IPS-NIHi7 (cell line): ENCODE measurements around the gene PLXNB1.

Experiments
- DNase-seq: peaks from one replicate; pipeline ENCODE4 v3.0.0; 2012; ENCODE audit warnings: mixed read lengths; ENCODE audit errors: extremely low spot score

PLXNB1 gene

DNA sequence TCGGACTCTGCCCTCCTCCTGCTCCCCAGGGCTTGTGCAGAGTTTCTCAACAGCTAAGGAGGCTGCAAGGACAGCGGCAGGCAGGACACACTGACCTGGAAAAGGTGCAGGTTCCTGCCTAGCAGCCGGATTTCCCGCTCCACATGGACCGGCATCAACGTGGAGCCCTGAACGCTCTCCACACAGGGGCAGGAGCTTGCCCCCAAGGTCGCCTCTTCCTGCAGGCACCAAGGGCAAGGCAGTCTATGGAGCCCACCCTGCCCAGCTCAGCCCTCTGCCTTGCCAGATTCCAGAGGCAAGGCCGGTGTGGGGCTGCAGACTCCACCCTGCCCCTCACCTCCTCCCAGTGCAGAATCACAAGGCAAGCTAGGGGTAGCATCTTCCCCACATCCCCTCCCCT is 10.7 kb downstream of the PLXNB1 start:
- no peak for DNase-seq

DNA sequence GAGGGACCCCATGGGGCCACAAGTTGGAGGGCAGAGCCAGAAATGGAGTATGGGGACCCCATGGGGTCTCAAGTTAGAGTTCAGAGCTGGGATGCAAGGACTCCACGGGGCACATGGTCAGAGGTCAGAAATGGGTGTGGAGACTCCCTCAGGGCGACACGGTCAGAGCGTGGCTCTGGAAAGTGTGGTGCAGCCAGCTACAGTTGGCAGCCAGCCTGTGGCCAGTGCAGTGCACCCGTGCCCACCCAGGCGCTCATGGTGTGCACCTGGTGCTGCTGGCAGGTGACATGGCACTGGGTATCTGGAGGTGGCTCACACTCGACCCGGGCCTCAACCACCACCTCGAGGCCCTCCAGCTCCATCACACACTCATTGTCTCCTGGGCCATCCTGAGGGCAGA is 11.2 kb downstream of the PLXNB1 start:
- no peak for DNase-seq

DNA sequence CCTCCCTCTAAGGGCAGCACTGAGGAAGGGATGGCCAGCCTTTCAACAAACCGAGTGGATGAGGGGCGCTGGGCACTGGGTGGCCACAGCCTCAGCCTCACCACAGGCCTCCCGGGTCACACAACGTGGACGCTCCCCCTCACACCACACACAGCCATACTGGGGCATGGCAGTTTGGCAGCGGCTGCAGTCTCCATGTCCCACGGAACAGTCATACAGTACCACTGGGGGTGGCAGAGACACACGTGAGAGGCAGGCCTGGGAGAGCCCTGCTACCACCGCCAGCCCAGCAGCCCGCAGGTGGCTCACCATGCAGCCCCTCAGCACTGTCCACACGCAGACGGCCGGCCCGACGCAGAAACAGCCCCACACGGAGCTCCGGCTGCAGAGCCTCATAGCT is 11.7 kb downstream of the PLXNB1 start:
- no peak for DNase-seq

DNA sequence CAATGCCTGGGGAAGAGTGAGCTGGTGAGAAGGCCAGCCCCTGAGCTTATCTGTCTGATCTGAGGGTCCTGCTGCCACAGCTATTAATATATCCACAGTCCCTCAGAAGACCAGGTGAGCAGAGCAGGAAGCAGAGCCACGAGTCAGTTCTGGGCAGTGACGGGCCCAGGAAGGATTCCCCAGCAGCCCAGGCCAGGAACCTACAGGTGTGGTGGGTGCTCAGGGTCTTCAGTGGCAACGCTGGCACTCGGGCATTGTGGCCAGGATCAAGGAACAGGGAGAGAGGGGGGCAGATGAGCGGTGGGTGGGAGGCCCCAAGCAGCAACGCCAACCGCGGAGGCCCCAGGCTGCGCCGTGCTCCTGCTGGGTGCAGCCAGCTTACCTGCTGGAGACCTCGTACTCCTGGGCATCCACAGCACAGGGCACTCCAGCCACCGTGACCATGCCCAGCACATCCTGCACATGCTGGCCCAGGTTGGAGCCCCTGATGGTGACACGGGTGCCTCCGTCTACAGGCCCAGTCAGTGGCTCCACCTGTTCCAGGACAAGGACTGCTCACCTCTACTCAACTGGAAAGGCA is 12.3 kb downstream of the PLXNB1 start:
- no peak for DNase-seq

DNA sequence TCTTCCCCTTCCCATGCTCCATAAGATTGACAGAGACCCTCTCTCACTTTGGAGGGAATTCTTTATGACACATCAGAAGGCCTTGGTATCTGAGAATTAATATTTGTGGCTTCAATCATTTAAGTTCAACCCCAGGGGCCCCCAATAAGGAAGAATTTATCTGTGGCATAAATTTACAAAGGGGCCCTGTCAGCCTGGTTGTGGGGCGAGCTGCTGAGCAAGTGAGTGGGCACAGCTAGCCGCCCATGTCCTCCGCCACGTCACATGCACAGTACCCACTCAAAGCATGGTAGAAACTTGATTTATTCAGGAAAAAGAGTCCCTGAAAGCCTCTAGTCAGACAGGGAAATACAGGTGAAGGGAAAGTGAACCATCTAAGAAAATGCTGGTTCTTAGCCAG is 13.3 kb downstream of the PLXNB1 start:
- no peak for DNase-seq

DNA sequence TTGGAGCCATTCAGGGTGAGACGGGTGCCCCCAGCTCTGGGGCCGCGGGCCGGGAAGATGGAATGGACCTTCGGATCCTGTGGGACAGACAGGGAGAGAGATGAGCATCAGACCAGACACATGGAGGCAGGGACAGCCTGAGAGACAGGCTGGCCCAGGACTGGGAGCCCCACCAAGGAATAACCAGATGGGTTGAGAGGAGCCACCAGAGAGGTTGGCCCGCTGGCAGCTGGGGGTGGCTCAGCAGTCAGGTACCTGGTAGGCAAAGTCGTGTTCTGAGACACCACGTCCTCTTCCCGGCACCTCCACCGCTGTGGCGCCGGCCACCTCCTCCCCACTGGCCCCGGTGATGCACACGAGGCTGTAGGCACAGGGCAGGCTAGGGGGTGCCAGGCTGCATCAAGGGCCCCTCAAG is 13.8 kb downstream of the PLXNB1 start:
- no peak for DNase-seq

DNA sequence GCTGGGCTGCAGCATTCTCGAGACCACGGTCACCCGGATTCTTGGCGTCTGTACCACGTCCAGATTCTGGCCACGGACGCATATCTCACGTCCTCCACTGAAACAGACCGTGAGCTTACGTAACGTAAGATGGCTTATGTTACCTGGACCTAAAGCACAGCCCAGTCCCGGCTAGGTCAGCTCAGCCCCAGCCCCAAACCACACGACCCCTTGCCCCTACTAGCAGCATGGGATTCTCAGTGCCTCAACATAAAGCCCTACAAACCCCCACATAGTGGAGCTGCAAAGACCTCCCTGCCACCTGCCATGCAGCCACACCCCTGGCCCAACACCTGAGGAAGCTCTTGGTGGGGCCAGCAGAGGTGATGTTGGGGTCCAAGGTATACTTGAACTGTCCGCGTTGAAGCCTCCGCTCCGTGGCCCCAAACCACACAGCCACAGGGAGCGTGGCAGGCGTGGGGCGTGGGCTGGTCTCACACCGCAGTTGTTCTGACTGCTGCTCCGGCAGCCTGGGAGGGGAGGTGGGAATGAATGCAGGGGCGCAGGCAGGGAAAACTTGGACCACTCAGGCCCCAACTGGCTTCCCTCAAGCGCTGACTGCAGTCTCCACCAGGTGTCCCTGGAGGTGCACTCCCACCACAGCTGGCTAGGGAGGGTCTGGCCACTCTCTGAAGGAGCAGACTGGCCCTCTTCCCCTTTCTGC is 14.5 kb downstream of the PLXNB1 start:
- DNase-seq = no peak

DNA sequence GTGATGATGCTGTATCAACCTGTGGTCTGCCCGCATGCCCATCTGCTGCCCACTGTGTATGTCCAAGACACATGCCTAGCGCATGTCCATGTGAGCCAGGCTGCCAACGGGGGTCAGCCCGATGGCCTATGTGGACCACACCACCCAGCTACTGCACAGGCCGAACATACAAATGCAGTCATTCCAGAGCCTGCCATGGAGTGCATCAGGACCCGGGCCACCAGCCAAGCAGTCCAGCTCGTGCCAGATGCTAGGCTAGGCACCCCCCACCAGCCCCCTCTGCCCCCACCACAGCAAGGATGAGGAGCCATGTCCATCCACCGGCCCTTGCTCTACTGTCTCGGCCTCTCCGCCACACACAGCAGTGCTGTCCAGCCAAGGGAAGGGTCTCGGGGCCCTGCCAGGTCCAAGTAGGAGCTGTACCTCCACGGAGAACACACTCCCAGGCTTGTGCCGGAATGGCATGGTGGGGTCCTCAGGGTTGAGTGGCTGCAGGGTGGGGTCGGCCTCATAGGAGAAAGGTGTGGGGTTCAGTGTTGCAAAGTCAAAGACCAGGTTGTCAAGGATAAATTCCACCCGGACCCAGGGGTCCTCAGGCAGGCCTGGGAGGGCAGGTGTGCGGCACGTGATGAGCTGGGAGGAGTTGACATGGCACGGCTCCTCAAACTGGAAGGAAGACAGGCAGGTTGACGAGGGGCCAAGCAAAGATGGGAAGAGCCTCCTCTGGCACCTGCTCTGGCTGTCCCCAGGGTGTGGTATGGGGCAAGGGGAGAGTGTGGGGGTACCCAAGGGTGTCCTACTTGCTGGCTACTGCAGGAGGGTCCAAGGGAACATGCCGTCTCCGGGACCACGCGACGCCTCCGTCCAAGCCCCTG is 15.3 kb downstream of the PLXNB1 start:
- no peak for DNase-seq

DNA sequence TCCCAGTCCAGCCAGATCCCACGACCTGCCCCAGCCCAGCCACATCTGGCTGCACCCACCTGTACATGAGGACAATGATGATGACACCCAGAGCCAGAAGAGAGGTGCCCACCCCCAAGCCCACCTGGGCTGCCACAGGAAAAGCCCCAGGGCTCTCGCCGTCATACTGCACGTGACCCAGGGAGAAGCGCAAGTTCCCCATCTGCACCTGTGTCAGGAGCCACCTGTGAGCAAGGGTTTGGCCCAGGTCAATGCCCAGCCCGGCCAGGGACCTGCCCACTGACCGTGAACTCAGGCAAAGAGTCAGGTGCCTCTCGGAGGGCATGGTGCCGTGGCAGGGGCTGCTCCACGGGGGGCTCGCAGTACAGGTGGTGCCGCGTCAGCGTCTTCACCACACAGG is 16.3 kb downstream of the PLXNB1 start:
- DNase-seq = no peak

DNA sequence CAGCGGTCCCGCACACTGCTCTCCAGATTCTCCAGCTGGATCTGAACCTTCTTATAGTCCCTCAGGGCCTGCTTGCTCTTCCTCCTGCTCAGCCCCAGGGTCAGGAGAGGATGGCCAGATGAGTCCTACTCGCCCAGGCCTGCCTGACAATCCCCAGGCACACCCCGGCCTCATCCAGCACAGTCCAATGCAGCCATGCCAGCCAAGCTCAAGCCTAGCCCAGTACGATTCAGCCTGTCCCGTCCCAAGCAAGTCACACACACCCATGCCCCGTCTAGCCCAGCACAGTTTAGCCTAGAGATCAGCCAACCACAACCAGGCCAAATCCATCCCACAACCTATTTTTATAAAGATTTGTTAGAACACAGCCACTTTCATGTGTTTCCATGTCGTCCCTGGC is 16.8 kb downstream of the PLXNB1 start:
- no peak for DNase-seq

DNA sequence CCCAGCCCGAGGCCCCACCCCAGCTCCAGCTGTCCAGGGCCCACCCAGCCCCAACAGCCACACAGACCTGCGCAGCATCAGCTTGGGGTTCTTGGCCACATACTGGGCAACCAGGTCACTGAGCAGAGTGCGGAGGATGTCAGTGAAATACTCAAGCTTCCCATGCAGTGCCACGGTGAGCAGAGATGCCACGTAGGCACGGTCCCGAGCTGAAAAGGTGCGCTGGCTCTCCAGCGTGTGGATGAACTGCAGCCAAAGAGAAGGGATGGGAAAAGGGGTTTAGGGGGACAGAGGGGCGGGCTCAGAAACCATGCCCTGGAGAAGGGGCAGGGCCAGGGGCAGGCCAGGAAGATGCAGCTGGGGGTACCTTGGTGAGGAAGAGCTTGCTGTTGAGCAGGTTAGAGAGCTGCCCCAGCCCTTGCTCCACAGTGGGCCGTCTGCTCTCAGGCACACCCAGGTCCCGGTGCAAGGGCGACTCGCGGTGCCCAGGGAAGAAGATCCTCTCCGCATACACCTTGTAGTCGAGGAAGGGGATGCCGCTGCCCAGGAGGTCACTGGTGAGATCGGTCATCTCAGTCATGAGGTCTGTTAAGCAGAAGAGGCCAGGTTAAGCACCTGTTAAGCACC is 17.4 kb downstream of the PLXNB1 start:
- DNase-seq = no peak

DNA sequence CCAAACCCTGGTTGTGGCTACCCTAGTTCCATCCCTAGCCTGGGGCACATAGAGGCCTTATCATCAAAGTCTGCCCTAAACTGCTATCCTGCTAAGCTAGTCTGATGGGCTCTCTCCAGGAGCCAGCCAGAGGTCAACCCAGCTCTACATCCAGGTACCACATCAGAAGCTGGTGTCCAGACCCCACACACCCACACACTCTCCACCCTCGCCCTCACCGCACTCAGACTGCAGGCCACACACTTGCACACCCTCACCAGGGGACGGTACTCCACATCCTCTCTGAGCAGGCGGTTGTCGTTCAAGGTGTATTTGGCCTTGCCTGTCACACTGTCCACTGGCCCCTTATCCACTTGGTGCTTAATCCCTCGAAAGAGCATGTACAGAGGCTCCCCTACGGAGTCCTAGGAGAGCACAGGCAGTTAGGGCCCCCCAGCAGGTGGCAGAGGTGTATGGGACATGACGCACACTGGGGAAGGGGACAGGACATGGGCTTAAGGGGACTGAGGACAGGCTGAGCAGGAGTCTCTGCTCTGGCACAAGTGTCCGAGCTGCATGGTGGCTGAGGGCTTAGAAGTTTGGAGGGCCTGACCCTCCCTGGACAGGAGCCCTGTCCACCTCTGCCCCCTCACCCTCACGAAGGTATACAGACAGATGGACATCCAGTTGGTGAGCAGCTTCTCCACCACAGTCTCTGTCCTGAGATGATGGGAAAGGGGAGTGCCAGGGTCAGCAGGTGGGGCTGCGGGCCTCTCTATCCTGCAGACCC is 18.1 kb downstream of the PLXNB1 start:
- DNase-seq = no peak

DNA sequence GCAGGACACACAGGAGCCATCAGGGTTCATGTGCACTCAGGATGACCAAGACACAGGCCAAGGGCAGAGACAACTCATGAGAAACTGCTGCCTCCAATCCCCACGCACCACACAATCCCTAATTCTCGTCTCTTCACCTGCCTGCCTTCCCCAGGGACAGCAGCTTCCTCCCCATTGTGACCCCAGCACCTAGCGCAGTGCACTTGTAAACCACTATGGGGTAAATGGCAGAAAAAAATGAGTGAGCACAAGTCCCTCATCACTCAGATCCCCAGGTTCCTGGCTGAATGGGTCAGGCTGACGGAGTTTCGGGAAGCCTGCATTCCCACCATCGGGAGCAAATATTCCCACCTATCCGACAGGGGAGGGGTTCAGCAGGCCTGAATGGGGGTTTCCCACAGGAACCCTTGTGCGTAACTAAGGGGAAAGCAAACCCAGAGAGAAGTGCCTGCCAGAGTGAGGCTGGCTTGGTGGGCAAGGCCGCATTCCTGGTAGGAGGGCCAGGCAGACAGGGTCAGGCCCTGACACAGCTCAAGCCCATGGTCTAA is 18.8 kb downstream of the PLXNB1 start:
- no peak for DNase-seq

DNA sequence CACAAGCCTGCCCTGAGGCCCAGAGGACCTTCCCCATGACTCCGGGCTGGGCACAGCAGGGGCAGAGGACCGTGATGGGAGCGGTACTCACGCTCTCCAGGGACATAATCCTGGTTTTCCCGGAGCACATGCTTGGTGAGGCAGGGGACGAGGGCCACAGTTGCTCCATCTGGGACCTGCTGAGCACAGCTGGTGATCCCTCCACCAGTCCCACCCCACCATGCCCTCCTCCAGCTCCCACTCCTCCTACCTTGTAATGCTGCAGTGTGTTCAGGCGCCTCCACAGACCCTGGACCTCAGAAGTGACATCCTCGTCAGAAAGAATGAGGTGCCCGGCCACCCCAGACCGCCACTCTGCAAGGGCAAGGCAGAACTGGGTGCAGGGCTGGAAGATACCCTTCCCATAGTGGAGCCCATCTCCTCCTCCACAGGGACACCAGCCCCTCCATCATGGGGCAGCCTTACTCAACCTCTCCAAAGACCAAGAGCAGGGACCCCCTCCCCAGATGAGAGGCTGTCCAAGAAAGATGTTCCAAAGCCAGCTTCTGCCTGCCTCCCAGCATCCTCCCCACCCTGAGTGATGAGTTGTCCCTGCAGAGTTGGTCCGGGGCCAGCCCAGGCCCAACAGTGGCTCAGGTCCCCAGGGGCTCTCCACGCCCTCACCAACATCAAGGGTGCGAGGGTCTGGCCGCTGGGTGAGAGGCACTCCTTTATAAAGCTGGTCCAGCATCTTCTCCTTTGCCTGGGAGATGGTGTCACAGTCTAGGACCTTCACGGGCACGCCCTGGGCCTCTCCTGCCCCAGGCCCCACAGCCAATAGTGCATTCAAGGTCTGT is 19.5 kb downstream of the PLXNB1 start:
- no peak for DNase-seq

DNA sequence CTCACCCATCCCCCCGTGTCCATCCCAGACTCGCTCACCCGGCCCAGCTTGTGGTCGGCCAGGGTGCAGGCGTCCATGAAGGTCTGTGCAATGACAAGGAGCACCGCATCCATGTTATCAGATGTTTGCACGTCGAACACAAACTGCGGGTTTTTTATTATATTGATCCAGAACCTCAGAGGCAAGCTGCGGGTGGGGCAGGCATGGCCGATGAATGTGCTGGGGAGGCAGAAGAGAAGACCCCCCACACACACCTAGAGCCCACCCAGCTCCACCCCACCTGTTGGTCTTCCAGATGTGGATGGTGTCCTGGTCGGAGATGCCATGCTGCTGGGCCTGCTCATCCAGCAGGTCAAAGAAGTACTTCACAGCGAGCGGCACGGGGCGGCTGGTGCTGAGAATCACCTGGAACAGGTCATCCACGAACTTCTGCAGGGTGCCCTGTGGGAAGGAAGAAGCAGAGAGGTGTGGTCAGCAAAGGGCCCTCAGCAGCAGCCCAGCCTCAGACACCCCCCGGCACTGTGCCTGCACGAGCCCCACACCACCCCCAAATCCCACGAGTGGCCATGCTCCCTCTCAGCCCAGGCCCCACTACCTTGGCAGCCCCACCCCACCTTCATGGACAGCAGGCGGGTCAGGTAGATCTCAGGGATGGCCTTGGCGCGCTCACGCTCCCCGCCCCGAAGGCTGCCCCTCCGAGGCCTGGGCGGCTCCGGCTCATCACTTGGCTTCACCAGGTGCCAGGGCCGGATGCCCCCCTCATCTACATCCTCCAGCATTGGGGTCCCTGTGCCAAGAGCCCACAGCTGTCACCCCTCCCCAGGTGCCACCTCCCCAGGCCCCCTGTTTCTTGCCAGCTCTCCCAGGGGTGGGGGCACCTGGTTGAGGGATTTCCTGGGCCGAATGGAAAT is 20.3 kb downstream of the PLXNB1 start:
- no peak for DNase-seq

DNA sequence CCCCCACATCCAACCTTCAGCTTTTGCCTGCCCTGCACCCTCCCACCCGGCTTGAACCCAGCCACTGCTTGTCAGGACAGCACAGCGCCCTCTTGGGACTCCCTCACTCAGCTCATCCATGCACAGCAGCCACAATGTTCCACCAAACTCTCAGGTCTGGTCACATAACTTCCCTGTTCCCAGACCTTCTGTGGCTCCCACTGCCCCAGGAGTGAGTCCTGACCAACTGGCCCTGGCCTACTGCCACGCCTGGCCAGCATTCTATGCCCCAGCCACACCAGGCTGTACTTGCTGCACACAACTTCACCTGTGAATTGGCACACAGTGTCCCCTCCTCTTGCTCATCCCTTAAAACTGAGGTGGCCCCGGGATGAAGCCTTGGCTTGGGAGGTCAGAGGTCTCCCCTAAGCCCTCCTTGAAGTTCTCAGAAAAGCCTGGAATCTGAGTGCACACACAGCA is 21.0 kb downstream of the PLXNB1 start:
- no peak for DNase-seq

DNA sequence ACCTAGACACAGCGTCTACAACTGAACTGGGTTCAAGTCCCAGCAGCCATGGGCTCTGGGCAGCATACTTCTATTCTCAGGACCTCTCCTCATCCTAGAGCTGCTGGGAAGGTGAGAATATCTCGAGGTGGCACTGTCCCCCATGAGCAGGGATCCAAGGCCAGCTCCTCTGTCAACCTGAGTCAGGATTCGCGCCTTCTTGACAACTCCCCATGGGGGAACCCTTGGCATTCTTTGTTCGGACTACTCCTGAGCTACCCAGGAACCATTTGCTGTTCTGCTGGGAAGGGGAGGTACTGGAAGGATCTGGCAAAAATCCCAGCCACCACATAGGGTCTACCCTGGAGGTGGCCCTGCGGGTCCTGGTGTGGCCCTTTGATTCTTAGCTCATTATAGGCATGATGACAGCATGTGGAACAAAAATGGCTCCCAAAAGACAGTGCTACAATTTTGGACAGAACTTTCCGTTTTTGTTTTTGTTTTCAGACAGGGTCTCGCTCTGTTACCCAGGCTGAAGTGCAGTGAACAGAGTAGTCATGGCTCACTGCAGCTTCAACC is 22.3 kb downstream of the PLXNB1 start:
- no peak for DNase-seq

DNA sequence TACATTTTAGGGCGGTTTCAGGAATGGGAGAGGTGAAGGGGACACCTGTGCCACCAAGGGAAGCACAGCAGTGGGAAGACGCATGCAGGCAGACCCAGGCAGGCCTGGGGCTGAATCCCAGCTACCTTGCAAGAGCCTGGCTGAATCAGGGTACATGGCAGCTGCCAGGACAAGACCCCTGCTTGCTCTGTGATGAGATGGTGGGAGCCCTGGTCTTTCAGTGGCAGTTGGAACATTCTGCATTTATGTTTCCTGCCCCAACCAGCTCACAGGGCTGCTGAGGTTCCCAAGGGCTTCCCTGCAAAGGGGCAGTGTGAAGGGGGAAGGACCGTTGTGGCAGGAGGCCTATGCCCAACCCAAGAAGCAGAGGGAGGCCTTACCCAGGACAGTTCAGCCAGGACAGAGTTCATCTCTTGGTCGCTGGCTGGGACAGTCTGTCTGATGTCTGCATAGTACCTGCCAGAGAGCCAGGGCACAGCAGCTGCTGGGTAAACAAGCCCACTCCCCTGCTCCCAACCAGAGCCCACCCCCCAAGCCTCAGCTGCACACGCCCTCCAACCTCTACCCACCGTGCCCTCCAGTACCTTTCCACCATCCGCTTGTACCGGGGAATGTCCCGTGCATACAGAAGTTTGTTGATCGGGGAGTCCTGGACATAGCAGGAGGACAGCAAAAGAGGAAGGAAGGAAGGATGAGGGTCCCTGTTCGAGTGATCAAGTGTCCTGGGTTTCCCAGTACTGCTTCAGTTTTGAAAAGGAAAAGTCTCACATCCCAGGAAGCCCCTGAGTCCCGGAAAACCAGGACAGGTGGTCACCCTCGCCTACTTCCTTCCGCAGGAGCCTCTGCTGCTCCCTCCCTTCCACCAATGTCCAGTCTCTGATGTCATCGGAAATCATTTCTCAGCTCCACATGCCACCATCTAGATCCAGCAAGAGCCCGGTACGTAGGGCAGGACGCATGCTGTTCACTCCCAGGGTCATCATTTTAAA is 23.1 kb downstream of the PLXNB1 start:
- no peak for DNase-seq
